ENCODE results near the gene RABEP1.

RABEP1 gene

GRCh38 chr17:5416901-5417300, 134.8 kb downstream of the RABEP1 start:
- no peak for DNase-seq (ENCODE audit: extremely low read depth, low read depth)
- no peak for TF ChIP-seq CTCF (IDR thresholded peaks at IDR 0.05; ENCODE audit: low read depth, low read length)

DNA sequence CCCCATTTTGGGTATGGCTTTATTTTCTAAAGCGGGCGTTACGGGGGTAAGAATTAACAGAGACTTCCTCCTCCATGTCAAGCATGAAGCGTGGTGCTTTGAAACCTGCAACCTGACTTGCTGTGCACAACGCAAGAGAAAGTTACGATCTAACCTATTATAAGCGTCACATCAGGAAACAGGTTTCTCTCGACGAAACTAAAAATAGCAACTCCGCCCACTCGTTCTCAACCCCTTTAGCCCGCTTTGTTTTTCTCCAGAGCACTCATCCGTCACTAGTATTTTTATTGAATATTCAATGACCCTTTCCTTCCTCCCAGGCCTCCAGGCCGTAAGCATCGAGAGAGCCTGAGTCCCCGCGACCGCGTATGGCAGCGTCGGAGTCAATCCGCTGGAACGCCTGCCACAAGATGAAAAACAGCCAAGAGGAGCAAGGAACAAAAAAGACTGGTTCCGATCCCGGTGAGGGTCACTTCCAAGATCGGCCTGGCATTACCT, 136.8 kb downstream of the RABEP1 start:
- no peak for TF ChIP-seq CTCF (IDR thresholded peaks at IDR 0.05; ENCODE audit: low read depth, low read length)
- DNase-seq (ENCODE audit: extremely low read depth, low read depth): no peak

GRCh38 chr17:5419356-5419958, 137.4 kb downstream of the RABEP1 start, which contains the start of gene NUP88:
NUP88 (minus strand) TSS chr17:5419662; CDS start chr17:5419650, 12 bp downstream.
- peak; percentile 89 for DNase-seq (ENCODE audit: extremely low read depth, low read depth)
- no peak for TF ChIP-seq CTCF (IDR thresholded peaks at IDR 0.05; ENCODE audit: low read depth, low read length)

DNA sequence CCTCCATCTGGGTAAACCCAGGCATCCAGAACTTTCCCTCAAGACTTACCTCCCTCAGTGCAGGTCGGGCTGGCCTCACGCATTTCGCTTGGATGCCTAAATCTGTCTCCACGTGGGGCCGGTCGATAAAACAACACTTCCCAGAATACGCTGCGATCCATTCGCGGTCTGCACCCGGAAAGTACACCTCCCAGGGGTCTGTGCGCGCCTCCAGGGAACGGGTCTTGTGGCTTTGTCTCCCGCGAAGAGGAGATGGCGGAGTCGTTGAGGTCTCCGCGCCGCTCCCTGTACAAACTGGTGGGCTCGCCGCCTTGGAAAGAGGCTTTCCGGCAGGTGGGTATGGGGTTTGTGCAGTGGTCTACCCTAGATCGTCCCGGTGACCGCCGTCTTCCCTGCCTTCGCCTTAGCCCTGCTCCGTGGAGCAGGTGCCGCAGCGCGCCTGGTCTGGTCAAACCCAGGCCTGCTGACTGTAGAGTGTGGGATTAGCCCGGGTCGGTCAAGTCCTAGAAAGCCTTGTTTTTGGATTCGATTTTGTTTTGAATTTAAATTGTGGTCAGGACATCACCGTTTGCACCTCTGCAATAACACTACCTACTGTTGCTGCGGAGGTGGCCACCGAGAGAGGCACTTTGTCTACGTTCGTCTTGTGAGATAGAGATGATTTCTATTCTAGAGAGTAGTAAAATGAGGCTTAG, 138.0 kb downstream of the RABEP1 start, which contains the start of gene RPAIN:
RPAIN (plus strand) TSS at position 224 of the 695 bp plus-strand sequence; CDS start at position 253, 29 bp downstream.
- TF ChIP-seq CTCF (IDR thresholded peaks at IDR 0.05; ENCODE audit: low read depth, low read length): no peak
- peak; percentile 44 for DNase-seq (ENCODE audit: extremely low read depth, low read depth)

- no peak for TF ChIP-seq CTCF (IDR thresholded peaks at IDR 0.05; ENCODE audit: low read depth, low read length)
- DNase-seq (ENCODE audit: extremely low read depth, low read depth): no peak
Measured at GRCh38 chr17:5422505-5422904, 140.4 kb downstream of the RABEP1 start.

- no peak for TF ChIP-seq CTCF (IDR thresholded peaks at IDR 0.05; ENCODE audit: low read depth, low read length)
Measured at GRCh38 chr17:5424909-5425308, 142.8 kb downstream of the RABEP1 start.

DNA sequence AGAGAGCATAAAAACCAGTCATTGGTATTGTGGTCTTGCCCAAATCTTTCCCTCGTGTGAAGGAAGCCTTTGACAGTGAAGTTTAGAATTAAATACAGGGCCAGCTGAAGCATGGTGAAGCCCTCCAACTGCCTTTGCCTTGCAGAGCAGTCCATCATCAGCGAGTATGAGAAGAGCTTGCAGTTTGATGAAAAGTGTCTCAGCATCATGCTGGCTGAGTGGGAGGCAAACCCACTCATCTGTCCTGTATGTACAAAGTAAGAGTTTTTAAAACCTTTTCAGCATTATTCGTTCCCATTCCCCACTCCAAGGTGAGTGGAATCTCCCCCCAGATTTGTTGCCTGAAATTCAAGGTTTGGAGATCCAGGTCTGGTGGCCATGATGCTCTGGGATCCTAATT, 143.7 kb downstream of the RABEP1 start:
- no peak for DNase-seq (ENCODE audit: extremely low read depth, low read depth)
- TF ChIP-seq CTCF (IDR thresholded peaks at IDR 0.05; ENCODE audit: low read depth, low read length): no peak

More at GRCh38 chr17:5424909-5425308, 142.8 kb downstream of the RABEP1 start:
- no peak for DNase-seq (ENCODE audit: extremely low read depth, low read depth)
